ENCODE results near the gene TRAPPC11.

- TF ChIP-seq CTCF (IDR thresholded peaks at IDR 0.05; ENCODE audit: poor library complexity, severe bottlenecking) = no peak
- no peak for TF ChIP-seq EZH2 (IDR thresholded peaks at IDR 0.05; ENCODE audit: borderline replicate concordance, insufficient read depth, low read length, poor library complexity, severe bottlenecking)
- TF ChIP-seq POLR2AphosphoS5 (IDR thresholded peaks at IDR 0.05) = peak; percentile 29
- no peak for TF ChIP-seq TAF1 (IDR thresholded peaks at IDR 0.05; ENCODE audit: low read depth)
- TF ChIP-seq RAD21 (conservative IDR thresholded peaks at IDR 0.05) = no peak
- no peak for TF ChIP-seq EP300 (conservative IDR thresholded peaks at IDR 0.05; ENCODE audit: poor library complexity, severe bottlenecking)
- no peak for TF ChIP-seq REST (IDR thresholded peaks at IDR 0.05; ENCODE audit: borderline replicate concordance)
- no peak for TF ChIP-seq SMC3 (conservative IDR thresholded peaks at IDR 0.05; ENCODE audit: poor library complexity)
These were observed 40.4 kb upstream of the TRAPPC11 start for GRCh38 chr4:183618681-183619080.
